DMS79 treated with DMSO at 0.1 percent for 48 hours (cell line): ENCODE data around the gene CALML6.

Source experiments
- DNase-seq: peaks from one replicate; lab custom pipeline; 2025; lab: John Stamatoyannopoulos, UW

CALML6 gene

GRCh38 chr1:1942753-1943656 is 27.9 kb downstream of the CALML6 start:
- DNase-seq = no peak

GRCh38 chr1:1943834-1944570 is 28.9 kb downstream of the CALML6 start:
- DNase-seq = peak; percentile 24

DNA sequence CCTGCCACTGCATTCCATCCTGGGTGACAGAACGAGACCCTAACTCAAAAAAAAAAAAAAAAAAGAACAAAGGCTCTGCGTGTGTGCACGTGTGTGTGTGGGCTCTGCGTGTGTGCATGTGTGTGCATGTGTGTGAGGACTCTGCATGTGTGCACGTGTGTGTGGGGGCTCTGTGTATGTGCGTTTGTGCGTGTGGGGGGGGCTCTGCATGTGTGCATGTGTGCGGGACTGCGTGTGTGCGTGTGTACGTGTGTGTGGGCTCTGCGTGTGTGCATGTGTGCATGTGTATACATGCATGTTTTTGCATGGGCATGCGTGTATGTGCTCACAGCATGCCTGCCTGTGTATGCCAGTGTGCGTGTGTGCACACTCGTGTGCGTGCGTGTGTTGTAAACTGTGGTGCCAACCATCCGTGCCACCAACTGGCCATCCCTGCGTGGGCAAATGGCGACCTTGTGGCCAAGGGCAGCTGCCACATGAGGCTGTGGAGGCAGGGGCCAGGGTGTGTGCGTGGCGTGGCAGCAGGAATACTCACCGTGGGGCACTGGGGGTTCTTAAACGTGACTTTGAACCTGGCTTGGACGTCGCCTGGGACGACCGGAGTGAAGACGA is 30.8 kb downstream of the CALML6 start:
- DNase-seq = no peak

- no peak for DNase-seq
Measured at GRCh38 chr1:1946540-1946939, 31.5 kb downstream of the CALML6 start.

DNA sequence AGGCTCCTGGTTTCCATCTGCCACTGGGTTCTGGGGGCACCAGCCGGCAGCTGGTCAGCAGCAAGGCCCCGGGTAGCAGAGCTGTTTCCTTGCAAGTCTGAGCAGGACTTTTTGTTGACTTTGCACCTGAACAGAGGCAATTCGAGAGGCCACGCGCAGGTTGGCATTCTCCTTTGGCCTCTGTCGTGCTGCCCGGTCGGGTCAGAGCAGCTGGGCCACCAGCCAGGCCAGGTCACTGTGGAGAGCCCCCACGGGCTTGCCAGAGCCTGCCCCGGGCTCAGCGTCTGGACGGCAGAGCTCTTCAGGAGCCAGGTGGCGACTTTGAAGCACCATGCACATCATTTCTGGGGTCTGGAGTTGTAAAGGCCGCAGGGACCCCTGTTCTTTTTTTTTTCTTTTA is 32.4 kb downstream of the CALML6 start:
- peak; percentile 73 for DNase-seq

GRCh38 chr1:1948783-1949182 is 33.7 kb downstream of the CALML6 start:
- DNase-seq = no peak

- DNase-seq = no peak
Measured at GRCh38 chr1:1950940-1951339, 35.9 kb downstream of the CALML6 start.

DNA sequence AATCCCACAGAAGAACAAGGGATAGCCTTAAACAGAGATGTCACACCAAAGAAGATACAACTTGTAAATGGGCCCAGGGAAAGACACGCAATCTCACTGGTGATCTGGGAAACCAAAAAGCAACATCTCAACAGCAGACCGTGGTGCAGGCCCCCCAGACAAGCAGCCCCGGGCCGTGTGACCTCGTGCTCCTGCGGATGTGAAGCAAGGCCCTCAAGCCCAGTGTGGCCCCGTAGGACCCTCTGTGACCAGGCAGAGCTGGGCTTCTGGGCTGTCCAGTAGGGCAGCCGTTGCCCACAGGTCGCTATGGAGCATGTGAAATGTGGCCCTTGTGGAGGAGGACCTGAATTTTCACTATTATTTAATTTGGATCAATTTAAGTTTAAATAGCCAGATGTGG is 39.0 kb downstream of the CALML6 start:
- DNase-seq = no peak

GRCh38 chr1:1954831-1955441 is 39.9 kb downstream of the CALML6 start:
- no peak for DNase-seq

- DNase-seq = no peak
Measured at GRCh38 chr1:1955621-1956094, 40.6 kb downstream of the CALML6 start.

DNA sequence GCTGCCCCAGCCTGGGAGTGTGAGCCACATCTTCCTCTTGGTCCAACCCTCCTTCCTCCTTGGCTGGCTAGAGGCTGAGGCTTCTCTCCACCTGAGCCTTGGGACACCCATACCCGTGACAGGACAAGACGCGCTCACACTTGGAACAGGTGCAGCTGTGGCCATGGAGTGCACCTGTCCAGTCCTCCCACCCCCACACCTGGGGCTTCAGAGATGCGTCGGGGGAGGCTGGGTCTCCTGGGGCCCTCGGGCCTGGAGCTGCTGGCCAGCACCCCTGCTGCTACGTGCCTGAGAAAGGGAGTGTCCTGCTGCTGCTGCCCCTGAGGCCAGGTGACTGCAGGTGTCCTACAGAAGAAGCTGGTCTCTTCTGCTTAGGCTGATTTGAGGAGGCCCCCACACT is 41.0 kb downstream of the CALML6 start:
- no peak for DNase-seq

- no peak for DNase-seq
Measured at GRCh38 chr1:1956586-1957532, 41.8 kb downstream of the CALML6 start.

DNA sequence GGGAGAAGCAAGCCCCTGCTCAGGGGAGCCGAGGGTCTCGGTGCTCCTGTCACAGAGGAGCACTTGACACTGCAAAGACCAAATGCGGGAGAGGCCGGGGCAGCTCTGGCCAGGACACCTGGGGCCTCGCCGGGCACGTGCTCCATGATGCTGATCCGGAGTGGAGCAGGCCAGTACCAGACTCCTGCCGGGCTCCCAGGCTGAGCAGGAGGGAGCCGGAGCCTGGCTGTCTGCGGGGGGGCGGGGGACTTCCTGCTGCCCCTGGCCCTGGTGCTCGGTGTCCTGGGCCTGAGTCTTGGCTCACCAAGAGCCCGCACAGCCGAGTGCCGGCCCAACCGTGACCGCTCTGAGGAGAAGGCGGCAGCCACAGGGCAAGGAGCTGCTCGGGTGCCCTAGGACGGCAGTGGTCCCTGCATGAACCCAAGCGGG is 42.5 kb downstream of the CALML6 start:
- no peak for DNase-seq

DNA sequence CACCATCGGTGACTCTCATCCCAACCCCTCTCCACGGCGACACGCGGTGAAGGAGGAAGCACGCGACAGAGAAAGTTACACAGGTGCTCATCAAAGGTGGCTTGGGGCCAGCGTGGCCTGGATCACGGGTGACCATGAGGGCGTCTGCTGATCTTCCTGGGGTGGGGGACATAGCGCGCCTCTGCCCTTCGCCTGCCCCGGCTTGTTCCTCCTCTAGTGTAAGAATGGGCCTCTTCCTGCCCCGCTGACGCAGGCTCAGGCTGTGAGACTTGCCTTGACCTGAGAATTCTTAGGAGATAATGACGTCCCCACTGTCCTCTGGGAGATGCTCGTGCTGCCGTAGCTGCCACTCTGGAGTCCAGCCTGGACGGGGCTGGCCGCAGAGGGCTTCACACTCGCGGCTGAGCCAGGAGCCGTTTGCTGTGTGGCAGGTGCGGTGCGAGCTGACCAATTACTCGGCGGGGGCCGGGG is 43.0 kb downstream of the CALML6 start:
- no peak for DNase-seq

DNA sequence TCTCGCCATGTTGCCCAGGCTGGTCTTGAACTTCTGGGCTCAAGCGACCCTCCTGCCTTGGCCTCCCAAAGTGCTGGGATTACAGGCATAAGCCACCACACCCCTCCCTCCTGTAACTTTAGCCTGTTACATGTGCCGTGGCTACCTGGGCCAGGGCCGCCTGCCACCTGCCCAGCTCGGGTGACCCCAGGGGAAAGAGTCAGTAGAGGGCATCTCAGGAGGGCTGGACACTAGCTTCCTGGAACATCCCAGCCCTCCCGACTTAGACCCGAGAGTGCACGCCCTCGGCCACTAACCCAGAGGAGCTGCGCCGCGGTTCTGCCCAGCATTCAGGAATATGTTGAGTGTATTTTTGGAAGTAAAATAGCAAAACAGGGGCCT is 44.4 kb downstream of the CALML6 start:
- DNase-seq = no peak

DNA sequence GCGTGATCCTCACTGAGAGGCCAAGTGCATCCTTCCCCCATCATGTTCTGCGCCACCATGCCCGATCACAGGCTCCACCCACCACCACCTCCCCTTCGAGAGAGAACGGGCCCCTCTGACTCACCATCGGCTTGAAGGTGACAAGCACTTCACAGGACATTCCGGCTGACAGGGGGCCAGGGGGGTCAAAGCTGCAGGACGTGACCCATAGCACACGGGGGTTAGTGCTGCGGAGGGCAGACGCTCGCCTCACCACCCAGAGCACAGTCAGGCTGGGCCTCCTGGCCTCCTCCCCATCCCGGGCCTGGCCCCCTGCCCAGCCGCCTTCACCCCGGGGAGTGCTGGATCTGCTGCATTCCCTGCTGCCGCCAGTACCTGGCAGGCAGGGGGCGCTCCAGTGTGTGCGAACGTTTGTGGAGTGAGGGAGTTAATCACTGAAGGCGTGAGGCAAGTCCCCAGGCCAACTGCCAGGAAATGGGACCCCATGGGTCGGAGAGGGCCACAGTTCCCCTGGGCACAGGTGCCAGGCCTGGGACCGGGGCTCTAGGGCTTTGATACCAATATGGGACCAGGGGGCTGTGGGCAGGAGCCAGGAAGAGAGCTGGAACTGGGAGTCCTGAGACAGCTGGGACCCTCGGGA is 44.9 kb downstream of the CALML6 start:
- peak; percentile 74 for DNase-seq

- DNase-seq = no peak
Measured at GRCh38 chr1:1960480-1961196, 45.6 kb downstream of the CALML6 start.

- no peak for DNase-seq
Measured at GRCh38 chr1:1962752-1963151, 47.7 kb downstream of the CALML6 start.

DNA sequence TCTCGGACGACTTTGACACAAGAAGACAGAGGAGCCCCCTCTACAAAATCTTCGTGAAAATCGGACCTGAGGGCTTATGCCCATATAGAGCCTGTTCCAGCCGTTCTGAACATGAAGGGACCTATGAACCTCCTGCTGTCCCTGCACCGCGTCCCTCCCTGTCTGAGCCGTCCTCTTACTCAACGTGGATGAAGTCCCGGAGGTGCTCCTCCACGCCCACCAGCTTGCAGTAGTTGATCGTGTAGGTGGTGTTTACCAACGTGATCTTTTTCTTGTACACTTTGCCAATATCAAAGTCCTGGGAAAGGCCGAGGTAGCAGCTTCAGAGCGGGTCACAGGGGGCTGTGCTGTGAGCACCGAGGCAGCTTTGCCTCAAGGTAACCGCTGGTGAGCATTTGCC is 48.5 kb downstream of the CALML6 start:
- DNase-seq = no peak

GRCh38 chr1:1964811-1965210 is 49.8 kb downstream of the CALML6 start:
- no peak for DNase-seq
